GM10266 (cell line): Measurements from ENCODE around the gene WFDC1.
"Not testable (repeated sequence)": the region's sequence is repeated elsewhere in the genome, so short reads cannot be mapped to it uniquely, and the experiment has no call there.

Source experiments
- DNase-seq: peaks from one replicate; pipeline ENCODE4 v3.0.0; 2012; ENCODE audit errors: extremely low spot score
- CTCF ChIP-seq: IDR thresholded peaks from 2 replicates; pipeline ENCODE4 v1.5.1; 2012; ENCODE audit warnings: mild to moderate bottlenecking, low read depth; ENCODE audit not compliant: control insufficient read depth, insufficient read depth; ENCODE audit errors: missing control alignments

The WFDC1 gene

GRCh38 chr16:84332975-84333684 is 38.5 kb downstream of the WFDC1 start:
- no peak for DNase-seq
- no peak for TF ChIP-seq CTCF

- TF ChIP-seq CTCF = no peak
- no peak for DNase-seq
Measured at GRCh38 chr16:84334058-84334457, 39.4 kb downstream of the WFDC1 start.

GRCh38 chr16:84334482-84334881 is 39.8 kb downstream of the WFDC1 start:
- no peak for TF ChIP-seq CTCF
- DNase-seq = no peak

- DNase-seq = not testable (repeated sequence)
Measured at GRCh38 chr16:84337236-84337635, 42.6 kb downstream of the WFDC1 start.

DNA sequence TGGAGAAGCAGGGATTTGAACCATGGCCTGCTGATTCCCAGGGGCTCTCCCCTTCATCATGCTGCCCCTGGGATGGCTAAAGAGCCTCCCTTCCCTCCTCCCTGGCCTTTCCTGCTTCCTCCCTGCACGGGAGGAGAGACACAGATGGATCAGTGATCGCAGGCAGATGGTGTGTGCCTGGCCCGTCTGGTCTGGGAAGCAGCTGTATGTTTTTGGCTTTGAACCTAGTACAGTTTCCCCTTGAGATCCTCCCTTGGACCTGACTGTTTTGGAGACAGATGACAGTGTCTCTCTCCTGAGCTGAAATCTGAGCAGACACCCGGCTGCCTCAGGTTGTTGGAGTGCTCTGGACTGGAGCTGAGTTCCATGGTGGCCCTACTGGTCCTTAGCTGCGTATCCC is 44.6 kb downstream of the WFDC1 start:
- DNase-seq = no peak
- TF ChIP-seq CTCF = no peak

DNA sequence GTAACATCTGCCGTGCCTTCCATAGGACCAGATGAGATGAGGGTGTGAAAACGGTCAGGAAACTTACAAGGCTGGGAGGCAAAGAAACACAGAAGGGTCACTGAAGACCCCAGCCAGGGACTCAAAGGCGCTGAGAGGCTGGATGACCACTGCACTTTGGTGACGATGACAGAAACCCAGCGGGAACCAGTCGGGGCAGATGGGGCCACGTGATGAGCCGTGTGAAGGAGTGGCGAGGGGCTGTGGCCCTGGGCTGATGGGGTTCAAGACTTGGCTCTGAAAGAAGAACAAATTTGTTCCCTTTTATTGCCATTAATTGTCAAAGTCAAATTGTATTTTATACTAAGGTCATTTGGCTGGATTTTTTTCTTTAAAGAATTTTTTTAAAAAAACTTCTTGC is 45.1 kb downstream of the WFDC1 start:
- no peak for DNase-seq
- TF ChIP-seq CTCF = no peak

DNA sequence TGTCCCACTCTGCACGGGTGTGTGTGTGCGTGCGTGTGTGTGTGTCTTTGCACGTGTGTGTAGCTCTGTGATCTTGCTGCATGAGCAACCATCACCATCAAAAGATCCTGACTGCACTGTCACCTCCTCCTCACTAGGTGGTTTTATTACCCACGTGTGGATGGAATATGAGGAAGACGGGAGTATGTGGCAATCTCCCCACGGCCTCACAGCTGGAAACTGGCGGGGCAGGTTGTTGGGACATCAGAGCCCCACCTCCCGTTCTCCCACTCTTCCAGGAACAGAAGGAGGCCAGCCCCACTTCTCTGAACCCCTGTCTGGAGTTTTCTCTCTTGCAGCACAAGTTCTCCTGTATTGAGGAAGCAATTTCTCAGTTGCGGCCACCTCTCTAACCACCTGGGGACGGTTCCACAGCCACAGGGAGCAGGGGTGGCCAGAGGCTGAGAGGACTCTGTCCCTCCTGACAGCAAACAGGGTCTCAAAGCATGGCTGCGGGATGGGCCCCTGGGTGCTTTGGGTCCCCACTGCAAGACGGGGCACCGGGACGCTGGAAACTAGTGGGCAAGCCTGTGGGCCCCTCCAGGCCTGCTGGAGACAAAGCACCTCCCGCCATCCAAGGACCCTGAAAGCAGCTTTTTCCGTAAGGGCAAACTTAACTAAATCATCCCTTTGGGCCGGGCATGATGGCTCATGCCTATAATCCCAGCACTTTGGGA is 45.8 kb downstream of the WFDC1 start:
- no peak for TF ChIP-seq CTCF
- DNase-seq = no peak
